Stimulated activated naive CD8-positive, alpha-beta T cell treated with anti-CD3 and anti-CD28 coated beads, Interleukin-15, amount 100 ng/mL, for 72 hours (primary cell): ENCODE measurements around the gene RNF13.

Experiments used
- ATAC-seq: fragments of 150-1000 bp; cut with Tn5 transposase; 2 replicates; pipeline ENCODE4 v1.10.0; 2021; ENCODE audit warnings: mild to moderate bottlenecking, moderate library complexity
- DNase-seq, 2 donors: peaks; one replicate each; pipeline ENCODE4 v3.0.0; 2021 to 2022
- H3K27ac Mint-ChIP-seq, 2 donors: one replicate each; pipeline ENCODE4 v1.8.0; 2022; ENCODE audit warnings: mild to moderate bottlenecking in 2 of 2, mixed read lengths in 2 of 2, moderate library complexity in 2 of 2
- H3K27me3 Mint-ChIP-seq: one replicate; pipeline ENCODE4 v1.8.0; 2022; ENCODE audit warnings: mixed read lengths
- H3K4me1 Mint-ChIP-seq: one replicate; pipeline ENCODE4 v1.8.0; 2022; ENCODE audit warnings: mild to moderate bottlenecking, mixed read lengths
- H3K4me3 Mint-ChIP-seq, 2 donors: one replicate each; pipeline ENCODE4 v1.8.0; 2022; ENCODE audit warnings: mild to moderate bottlenecking in 2 of 2, mixed read lengths in 2 of 2, moderate library complexity in 1 of 2
- H3K9me3 Mint-ChIP-seq, 2 donors: one replicate each; pipeline ENCODE4 v1.8.0; 2022; ENCODE audit warnings: mixed read lengths in 2 of 2

The RNF13 gene

DNA sequence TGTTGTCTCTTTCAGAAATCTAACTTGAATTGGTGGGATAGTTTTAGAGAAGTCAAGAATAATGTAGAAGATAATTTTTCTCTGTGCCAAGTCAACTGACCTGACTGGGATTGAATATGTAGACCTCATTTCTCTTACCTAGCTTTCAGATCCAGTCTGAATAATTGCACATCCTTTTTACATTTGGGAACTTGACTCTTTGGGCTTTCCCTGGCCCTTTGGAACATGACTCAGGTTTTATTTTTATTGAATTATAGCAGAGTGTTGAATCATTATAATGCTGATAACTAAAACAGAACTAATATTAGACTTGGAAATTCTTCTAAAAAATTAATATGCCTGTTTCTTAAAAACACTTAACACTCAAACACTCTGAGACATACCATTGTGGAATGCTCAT is 81.2 kb downstream of the RNF13 start:
- Mint-ChIP-seq H3K27ac (peak overlapping the region in 1 of 2 donors; percentile 22), H3K9me3 (no peaks in the 10 kb centered on the region), H3K27me3 (no peaks in the 10 kb centered on the region), H3K4me3 (no peak overlapping the region), H3K4me1 (peaks cover 5% of the 10 kb centered on the region)
- ATAC-seq (no peak), DNase-seq (no peak)

DNA sequence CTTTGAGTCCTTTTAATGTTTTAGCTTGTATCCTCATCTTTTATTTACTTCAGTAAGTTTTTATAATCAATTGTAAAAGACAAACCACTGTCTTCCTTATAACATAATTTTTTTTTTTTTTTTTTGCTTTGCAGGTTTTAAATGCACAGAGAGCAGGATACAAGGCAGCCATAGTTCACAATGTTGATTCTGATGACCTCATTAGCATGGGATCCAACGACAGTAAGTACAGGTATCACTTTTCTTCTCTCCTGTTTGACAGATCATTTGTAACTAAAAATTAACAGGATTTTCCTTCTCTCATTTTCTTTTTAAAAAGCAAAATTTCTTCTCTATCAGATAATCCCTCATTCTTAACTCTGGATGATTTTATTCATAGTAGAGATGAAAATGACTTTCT is 82.3 kb downstream of the RNF13 start:
- Mint-ChIP-seq H3K4me1 (peaks cover 5% of the 10 kb centered on the region), H3K9me3 (no peaks in the 10 kb centered on the region), H3K4me3 (no peak overlapping the region), H3K27me3 (no peaks in the 10 kb centered on the region), H3K27ac (no peak overlapping the region)
- DNase-seq (no peak), ATAC-seq (no peak)

DNA sequence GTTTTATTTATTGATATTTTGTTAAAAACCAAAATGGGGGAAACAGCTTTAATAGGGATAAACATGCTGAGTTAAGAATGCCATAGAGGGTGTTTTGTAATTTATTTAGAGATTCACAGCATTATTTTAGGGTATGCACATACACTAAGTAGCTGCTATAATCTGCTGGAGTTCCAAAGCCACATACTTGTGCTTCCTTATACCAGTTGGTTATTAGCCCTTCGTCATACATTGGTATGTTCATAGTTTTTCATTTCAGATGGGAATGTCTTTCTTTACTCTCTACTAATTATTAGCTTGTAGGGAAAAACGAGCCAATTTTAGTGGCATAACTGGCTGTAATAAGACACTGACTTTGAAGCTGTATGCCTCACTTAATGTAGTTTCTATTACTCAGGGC is 82.8 kb downstream of the RNF13 start:
- no peak for DNase-seq
- no peaks in the 10 kb centered on the region for H3K27me3 Mint-ChIP-seq
- peaks cover 2% of the 10 kb centered on the region for H3K4me1 Mint-ChIP-seq
- no peaks in the 10 kb centered on the region for H3K9me3 Mint-ChIP-seq
- H3K4me3 Mint-ChIP-seq, result no peak overlapping the region
- no peak overlapping the region for H3K27ac Mint-ChIP-seq
- ATAC-seq, result no peak

DNA sequence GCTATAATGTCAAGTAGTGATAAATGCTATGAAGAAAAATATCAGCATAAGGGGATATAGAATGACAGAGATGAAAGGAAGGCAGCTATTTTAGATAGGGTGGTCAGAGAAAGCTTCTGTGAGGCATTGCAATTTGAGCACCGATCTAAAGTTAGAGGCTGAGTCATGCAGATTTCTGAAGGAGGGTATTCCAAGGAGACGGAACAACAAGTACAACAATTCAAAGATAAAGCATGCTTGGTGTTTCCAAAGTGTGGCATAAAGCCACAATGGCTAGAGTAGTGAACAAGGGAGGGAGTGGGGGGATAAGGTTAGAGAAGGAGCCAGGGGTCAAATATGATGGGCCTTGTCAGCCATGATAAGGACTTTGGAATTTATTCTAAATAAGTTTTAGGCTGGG is 85.8 kb downstream of the RNF13 start:
- Mint-ChIP-seq H3K4me3 (no peak overlapping the region), H3K27me3 (no peaks in the 10 kb centered on the region), H3K27ac (no peak overlapping the region), H3K4me1 (no peaks in the 10 kb centered on the region), H3K9me3 (no peaks in the 10 kb centered on the region)
- DNase-seq (no peak), ATAC-seq (no peak)

DNA sequence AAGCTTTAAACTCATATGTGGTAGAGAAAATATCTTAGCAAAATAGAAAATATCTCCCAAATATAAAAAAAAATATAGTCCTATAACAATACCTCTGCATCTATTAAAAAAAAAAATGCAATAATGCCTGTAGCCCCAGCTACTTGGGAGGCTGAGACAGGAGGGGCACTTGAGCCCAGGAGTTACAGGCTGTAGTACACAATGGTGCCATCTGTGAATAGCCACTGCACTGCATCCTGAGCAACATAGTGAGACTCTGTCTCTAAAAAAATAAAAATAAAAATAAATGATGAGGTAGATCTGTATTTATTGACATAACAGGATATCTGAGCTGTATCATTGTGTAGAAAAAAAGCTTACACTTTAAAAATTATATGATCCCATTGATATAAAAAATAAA is 87.3 kb downstream of the RNF13 start:
- Mint-ChIP-seq H3K9me3 (no peaks in the 10 kb centered on the region), H3K4me3 (no peak overlapping the region), H3K4me1 (no peaks in the 10 kb centered on the region), H3K27ac (no peak overlapping the region), H3K27me3 (no peaks in the 10 kb centered on the region)
- ATAC-seq (no peak), DNase-seq (no peak)

DNA sequence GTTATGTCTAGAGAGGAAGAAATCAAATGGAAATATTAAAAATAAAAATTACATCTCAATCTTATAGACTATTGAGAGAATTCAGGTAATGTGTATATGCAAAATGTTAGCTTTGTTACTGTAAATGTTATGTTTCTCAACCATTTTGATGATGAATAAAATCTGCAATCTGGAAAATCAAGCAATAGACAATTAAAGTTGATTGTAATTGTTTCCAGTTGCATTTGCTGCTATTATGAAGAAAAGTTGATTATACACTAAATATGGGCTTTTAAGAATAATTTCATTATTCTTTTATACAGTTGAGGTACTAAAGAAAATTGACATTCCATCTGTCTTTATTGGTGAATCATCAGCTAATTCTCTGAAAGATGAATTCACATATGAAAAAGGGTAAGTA is 88.8 kb downstream of the RNF13 start:
- DNase-seq, result no peak
- no peaks in the 10 kb centered on the region for H3K27me3 Mint-ChIP-seq
- H3K9me3 Mint-ChIP-seq, result no peaks in the 10 kb centered on the region
- ATAC-seq, result no peak
- no peak overlapping the region for H3K4me3 Mint-ChIP-seq
- H3K4me1 Mint-ChIP-seq, result no peaks in the 10 kb centered on the region
- no peak overlapping the region for H3K27ac Mint-ChIP-seq

DNA sequence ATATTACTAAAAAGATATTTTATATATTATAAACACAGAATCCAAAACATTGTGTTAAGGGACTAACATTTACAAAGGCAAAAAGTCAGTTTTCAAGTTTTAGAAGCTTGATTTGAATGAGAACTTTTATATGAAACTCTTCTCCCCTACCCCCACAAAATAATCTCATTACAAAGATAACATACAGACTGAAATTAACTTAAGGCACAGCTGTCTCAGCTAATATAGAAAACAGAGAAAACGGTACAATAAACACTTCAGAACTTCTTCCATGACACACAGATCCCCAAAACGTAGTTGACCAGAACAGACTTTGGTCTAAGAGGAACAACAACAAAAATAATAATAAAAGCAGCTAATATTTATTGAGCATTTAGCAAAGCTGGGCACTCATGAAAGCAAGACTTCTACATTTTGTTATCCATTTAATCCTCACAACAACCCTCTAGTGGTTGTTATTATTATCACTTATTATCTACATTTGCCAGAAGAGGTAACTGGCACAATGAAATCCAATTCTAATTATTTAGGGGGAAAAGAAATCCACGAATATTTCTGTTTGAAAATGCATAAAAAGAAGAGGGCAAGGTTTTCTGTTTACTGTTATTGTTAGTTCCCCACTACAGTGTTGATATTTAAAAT is 89.6 kb downstream of the RNF13 start:
- Mint-ChIP-seq H3K4me1 (no peaks in the 10 kb centered on the region), H3K27ac (peak overlapping the region in 1 of 2 donors; percentile 69), H3K9me3 (no peaks in the 10 kb centered on the region), H3K4me3 (no peak overlapping the region), H3K27me3 (no peaks in the 10 kb centered on the region)
- no peak for DNase-seq
- no peak for ATAC-seq

DNA sequence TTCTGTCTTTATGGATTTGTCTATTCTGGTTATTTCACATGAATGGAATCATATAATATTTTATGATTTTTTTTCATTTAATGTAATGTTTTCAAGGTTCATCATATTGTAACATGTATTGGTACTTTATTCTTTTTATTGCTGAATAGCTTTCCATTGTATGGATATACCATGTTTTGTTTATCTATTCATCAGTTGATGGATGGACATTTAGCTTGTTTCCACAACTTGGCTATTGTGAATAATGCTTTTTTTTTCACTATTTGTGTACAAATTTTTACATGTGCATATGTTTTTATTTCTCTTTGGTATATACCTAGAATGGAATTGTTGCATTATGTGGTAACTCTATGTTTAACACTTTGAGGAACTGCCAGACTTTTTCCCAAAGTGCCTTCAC is 93.0 kb downstream of the RNF13 start:
- ATAC-seq (no peak), DNase-seq (no peak)
- no peaks in the 10 kb centered on the region for H3K27me3 Mint-ChIP-seq
- H3K9me3 Mint-ChIP-seq, result no peaks in the 10 kb centered on the region
- no peak overlapping the region for H3K4me3 Mint-ChIP-seq
- H3K4me1 Mint-ChIP-seq, result no peaks in the 10 kb centered on the region
- H3K27ac Mint-ChIP-seq, result no peak overlapping the region

DNA sequence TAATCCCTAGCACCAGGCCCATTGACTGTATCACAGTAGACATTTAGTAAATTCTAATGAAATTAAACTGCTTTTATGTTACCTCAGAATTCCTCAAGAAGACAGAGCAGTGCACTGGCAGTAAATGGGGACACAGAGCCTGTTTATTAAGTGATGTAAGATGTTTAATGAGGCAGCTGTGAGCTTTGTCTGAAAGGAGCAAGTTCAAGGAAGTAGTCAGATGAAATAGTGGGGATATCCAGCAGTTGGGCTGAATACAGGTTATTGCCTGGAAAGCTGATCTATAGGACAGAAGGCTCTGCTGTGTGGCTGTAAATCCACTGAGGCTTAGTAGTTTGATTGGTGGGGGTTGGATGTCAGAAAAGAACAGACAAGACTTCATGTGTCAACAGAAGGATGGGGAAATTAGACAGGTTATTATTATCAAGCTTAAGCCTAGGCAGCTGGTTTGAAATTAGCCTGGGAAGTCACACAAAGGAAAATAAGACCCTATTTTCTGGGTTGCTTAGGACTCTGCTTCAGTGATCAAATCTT is 95.5 kb downstream of the RNF13 start:
- DNase-seq (no peak), ATAC-seq (no peak)
- Mint-ChIP-seq H3K4me3 (no peak overlapping the region), H3K27me3 (no peaks in the 10 kb centered on the region), H3K27ac (no peak overlapping the region), H3K4me1 (no peaks in the 10 kb centered on the region), H3K9me3 (no peaks in the 10 kb centered on the region)

DNA sequence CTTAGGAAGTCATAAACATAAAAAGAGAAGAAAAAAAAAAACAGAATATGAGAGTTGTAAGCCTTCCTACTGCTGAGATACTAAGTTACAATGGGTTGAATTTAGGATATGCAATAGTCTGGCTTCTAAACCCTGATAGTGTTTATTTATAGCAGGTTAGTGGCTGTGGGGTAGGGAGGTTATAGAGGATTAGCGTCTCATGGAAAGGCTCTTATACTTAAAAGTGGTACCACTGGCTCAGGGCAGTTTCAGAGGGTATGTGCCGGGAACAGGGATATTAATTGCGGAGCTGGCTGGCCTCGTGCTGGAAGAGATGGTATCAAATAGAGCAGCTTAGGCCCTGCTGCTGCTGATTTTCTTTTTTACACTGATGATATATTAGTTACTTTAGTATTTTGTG is 96.9 kb downstream of the RNF13 start:
- Mint-ChIP-seq H3K4me3 (no peak overlapping the region), H3K27ac (no peak overlapping the region), H3K27me3 (no peaks in the 10 kb centered on the region), H3K4me1 (no peaks in the 10 kb centered on the region), H3K9me3 (no peaks in the 10 kb centered on the region)
- DNase-seq, result no peak
- ATAC-seq, result no peak

DNA sequence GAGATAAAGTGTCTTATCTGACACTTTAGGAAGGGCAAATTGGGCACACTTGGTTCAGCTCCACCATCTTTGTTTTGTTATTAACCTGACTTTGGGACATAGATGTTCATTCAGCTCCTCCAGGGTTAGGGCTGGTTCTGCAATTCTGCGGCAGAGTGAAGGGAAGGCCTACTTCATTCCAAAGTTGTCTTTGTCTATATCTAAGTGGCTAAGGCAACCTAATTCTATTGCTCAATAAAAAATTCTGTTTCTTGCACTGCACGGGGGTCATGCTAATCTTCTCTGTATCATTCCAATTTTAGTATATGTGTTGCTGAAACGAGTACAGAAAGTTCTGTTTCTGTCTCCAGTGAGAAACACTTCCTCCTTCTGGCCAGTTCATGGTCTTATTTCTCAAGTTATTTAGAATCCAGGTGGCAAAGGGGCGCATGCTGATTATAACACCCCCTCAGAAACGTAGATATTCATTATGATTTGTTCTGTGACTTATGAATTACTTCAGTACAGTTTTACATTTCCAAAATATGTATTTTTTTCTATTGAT is 104.2 kb downstream of the RNF13 start:
- H3K27ac Mint-ChIP-seq, result no peak overlapping the region

DNA sequence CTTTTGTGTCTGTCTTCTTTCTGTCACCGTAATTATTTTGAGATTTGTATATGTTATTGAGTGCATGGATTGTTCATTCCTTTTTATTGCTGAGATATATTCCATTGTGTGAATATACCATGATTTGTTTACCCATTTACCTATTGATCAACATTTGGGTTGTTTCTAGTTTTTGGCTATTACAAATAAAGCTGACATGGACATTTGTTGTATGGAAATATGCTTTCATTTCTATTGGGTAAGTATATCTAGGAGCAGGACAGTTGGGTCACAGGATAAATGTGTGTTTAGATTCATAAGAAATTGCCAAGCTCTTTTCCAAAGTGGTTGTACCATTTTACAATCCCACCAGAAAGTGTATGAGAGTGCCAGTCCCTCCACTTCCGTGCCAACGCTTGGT is 106.5 kb downstream of the RNF13 start:
- H3K27ac Mint-ChIP-seq, result no peak overlapping the region
- no peaks in the 10 kb centered on the region for H3K9me3 Mint-ChIP-seq
- no peak overlapping the region for H3K4me3 Mint-ChIP-seq
- no peaks in the 10 kb centered on the region for H3K4me1 Mint-ChIP-seq
- no peaks in the 10 kb centered on the region for H3K27me3 Mint-ChIP-seq
- no peak for DNase-seq
- no peak for ATAC-seq

More for the DNA sequence above, 104.2 kb downstream of the RNF13 start:
- ATAC-seq (no peak), DNase-seq (no peak)
- no peaks in the 10 kb centered on the region for H3K27me3 Mint-ChIP-seq
- H3K4me1 Mint-ChIP-seq, result no peaks in the 10 kb centered on the region
- H3K9me3 Mint-ChIP-seq, result no peaks in the 10 kb centered on the region
- no peak overlapping the region for H3K4me3 Mint-ChIP-seq

DNA sequence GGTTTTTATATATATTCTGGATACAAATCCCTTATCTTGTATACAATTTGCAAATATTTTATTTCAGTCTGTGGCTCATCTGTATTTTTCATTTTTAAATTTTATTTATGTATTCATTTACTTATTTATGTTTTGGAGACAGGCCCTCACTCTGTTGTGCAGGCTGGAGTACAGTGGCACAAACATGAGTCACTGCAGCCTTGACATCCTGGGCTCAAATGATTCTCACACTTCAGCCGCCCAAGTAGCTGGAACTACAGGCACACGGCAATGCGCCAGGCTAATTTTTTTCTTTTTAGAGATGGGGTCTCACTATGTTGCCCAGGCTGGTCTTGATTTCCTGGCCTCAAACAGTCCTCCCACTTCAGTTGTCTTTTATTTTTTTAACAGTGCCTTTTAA is 107.1 kb downstream of the RNF13 start:
- H3K27me3 Mint-ChIP-seq, result no peaks in the 10 kb centered on the region

DNA sequence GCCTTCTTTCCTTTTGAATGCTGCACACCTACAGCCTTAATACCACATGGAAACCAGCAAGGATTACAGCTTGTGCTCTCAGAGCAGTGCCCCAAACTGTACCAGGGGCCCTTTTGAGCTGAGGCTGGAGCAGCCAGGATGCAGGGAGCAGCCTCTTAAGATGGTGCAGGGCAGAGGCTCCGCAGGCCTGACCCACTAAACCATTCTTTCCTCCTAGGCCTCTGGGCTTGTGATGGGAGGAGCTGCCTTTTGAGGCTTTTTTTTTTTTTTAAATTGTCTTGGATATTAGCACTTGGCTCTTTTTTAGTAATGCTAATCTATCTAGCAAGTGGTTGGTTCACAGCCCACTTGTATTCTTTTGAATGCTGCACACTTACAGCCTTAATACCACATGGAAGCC is 120.0 kb downstream of the RNF13 start:
- Mint-ChIP-seq H3K4me3 (no peak overlapping the region), H3K4me1 (peaks cover 14% of the 10 kb centered on the region), H3K27ac (no peak overlapping the region), H3K27me3 (no peaks in the 10 kb centered on the region), H3K9me3 (peaks cover 0 to 12% of the 10 kb centered on the region in 2 donors)
- ATAC-seq (no peak), DNase-seq (no peak)

More for the DNA sequence above, 107.1 kb downstream of the RNF13 start:
- no peak for DNase-seq
- no peak overlapping the region for H3K27ac Mint-ChIP-seq
- H3K4me3 Mint-ChIP-seq, result no peak overlapping the region
- no peak for ATAC-seq
- no peaks in the 10 kb centered on the region for H3K9me3 Mint-ChIP-seq
- no peaks in the 10 kb centered on the region for H3K4me1 Mint-ChIP-seq

DNA sequence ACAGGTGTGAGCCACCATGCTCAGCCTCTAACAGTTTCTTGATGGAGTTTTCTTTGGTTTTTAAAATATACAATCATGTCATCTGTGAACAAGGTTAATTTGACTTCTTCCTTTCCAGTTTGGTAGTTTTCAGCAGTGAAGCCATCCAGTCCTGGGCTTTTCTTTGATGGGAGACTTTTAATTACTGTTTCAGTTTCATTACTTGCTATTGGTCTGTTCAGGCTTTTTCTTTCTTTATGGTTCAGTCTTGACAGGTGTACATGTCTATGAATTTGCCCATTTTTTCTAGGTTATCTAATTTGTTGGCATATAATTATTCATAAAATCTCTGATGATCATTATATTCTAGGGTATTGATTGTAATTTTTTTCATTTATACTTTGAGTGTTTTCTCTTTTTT is 120.8 kb downstream of the RNF13 start:
- DNase-seq (no peak), ATAC-seq (no peak)
- Mint-ChIP-seq H3K4me1 (peaks cover 14% of the 10 kb centered on the region), H3K27ac (no peak overlapping the region), H3K27me3 (no peaks in the 10 kb centered on the region), H3K4me3 (no peak overlapping the region), H3K9me3 (peaks cover 0 to 12% of the 10 kb centered on the region in 2 donors)

DNA sequence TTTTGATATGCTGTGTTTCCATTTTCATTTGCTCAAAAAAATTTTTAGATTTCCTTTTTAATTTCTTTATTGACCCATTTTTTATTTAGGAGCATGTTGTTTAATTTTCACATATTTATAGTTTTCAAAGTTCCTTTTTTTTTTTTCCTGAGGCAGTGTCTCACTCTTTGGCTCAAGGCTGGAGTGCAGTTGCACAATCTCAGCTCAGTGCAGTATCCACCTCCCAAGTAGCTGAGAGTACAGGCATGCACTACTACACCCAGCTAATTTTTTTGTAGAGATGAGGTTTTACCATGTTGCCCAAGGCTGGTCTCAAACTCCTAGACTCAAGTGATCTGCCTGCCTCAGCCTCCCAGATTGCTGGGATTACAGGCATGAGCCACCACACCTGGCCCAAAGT is 121.5 kb downstream of the RNF13 start:
- Mint-ChIP-seq H3K4me1 (peaks cover 20% of the 10 kb centered on the region), H3K27me3 (no peaks in the 10 kb centered on the region), H3K27ac (peak overlapping the region in 1 of 2 donors; percentile 90), H3K9me3 (peaks cover 0 to 12% of the 10 kb centered on the region in 2 donors), H3K4me3 (no peak overlapping the region)
- ATAC-seq (no peak), DNase-seq (no peak)

DNA sequence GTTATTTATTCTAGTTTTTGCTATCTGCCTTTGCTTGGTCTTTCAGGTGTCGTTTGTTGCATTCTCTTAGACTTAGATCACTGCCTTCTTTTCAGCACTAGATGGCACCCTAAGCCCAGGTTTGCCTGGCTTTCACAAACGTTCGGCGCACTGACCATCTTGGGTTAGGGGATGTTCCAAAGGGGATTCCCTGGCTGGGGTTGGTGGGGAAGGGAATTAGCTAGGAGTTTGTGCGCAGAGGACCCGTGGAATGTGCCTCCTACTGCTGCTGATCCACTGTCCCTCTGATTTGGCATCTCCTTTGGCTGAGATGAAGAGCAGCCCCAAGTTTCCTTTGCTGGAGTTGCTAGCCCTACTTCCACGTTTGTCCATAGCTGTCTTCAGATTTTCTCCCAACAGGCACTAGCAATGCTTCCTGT is 123.8 kb downstream of the RNF13 start:
- Mint-ChIP-seq H3K27ac (no peak overlapping the region), H3K4me1 (peaks cover 20% of the 10 kb centered on the region), H3K4me3 (no peak overlapping the region), H3K9me3 (peaks cover 0 to 9% of the 10 kb centered on the region in 2 donors), H3K27me3 (no peaks in the 10 kb centered on the region)
- peak; percentile 45 for ATAC-seq
- DNase-seq, result peak; percentile 14 to 18
